HEK293 (cell line): ENCODE data around the gene SLC2A3.
"Not testable (repeated sequence)": the region's sequence is repeated elsewhere in the genome, so short reads cannot be mapped to it uniquely, and the experiment has no call there.

Experiments used
- CTCF ChIA-PET: fragments of 350-600 bp; formaldehyde crosslinking; extraction: SDS; loops from one replicate; lab custom pipeline; 2021; ENCODE audit warnings: antibody characterized with exemption; lab: Yijun Ruan, JAX
- POLR2A ChIA-PET: fragments of 300-600 bp; formaldehyde crosslinking; extraction: SDS; loops from one replicate; lab custom pipeline; 2020; ENCODE audit warnings: antibody characterized with exemption, inconsistent platforms; lab: Yijun Ruan, JAX
- H3K27ac ChIP-seq: fragments of 200-500 bp; sonication (Bioruptor generic); 2 replicates; pipeline ENCODE4 v1.5.1; 2014; ENCODE audit warnings: low read depth, low read length, control low read depth, inconsistent platforms; ENCODE audit errors: extremely low read depth
- H3K36me3 ChIP-seq, 2 experiments: fragments of 200-500 bp in 1 of 2; sonication (Bioruptor generic) in 1 of 2; 1 replicate in 1 of 2; 2 replicates in 1 of 2; pipeline ENCODE4 v1.5.1; 2014 to 2017; ENCODE audit warnings: inconsistent platforms in 2 of 2, low read length in 2 of 2; ENCODE audit not compliant: control insufficient read depth in 2 of 2, insufficient read depth in 1 of 2
- H3K4me1 ChIP-seq: fragments of 200-500 bp; sonication (Bioruptor generic); 2 replicates; pipeline ENCODE4 v1.5.1; 2014; ENCODE audit warnings: mild to moderate bottlenecking, low read length, inconsistent platforms; ENCODE audit not compliant: control insufficient read depth, insufficient read depth
- H3K4me3 ChIP-seq: 2 replicates; pipeline ENCODE4 v1.5.1; 2011; ENCODE audit warnings: low read depth, mild to moderate bottlenecking, control low read depth, low read length, moderate library complexity
- H3K9me3 ChIP-seq: fragments of 200-500 bp; sonication (Bioruptor generic); 2 replicates; pipeline ENCODE4 v1.5.1; 2014; ENCODE audit warnings: low read depth, low read length, inconsistent platforms; ENCODE audit not compliant: control insufficient read depth, insufficient read depth
- KLF1 ChIP-seq: fragments of 450-650 bp; formaldehyde crosslinking; IDR thresholded peaks from 2 replicates; pipeline ENCODE4 v1.5.1; 2016; ENCODE audit warnings: missing biosample characterization, missing genetic modification characterization
- SCRT2 ChIP-seq: fragments of 450-650 bp; formaldehyde crosslinking; IDR thresholded peaks from 2 replicates; pipeline ENCODE4 v1.5.1; 2016; ENCODE audit warnings: missing biosample characterization, missing genetic modification characterization
- TCF7L2 ChIP-seq: IDR thresholded peaks from 2 replicates; pipeline ENCODE4 v1.6.1; 2011; ENCODE audit warnings: low read depth, mild to moderate bottlenecking, inconsistent platforms, low read length, moderate library complexity, borderline replicate concordance
- ZNF221 ChIP-seq: fragments of 450-650 bp; formaldehyde crosslinking; IDR thresholded peaks from 2 replicates; pipeline ENCODE4 v1.5.1; 2017; ENCODE audit warnings: missing biosample characterization, missing genetic modification characterization, borderline replicate concordance
- ZNF335 ChIP-seq: fragments of 450-650 bp; formaldehyde crosslinking; conservative IDR thresholded peaks from 2 replicates; pipeline ENCODE4 v1.5.1; 2016; ENCODE audit warnings: missing biosample characterization, missing genetic modification characterization
- ZNF560 ChIP-seq: fragments of 450-650 bp; formaldehyde crosslinking; IDR thresholded peaks from 2 replicates; pipeline ENCODE4 v1.5.1; 2017; ENCODE audit warnings: missing biosample characterization, missing genetic modification characterization, borderline replicate concordance
- ZNF561 ChIP-seq: fragments of 450-650 bp; IDR thresholded peaks from 2 replicates; pipeline ENCODE4 v1.5.1; 2018; ENCODE audit warnings: missing biosample characterization, missing genetic modification characterization, borderline replicate concordance
- ZNF600 ChIP-seq: fragments of 450-650 bp; formaldehyde crosslinking; IDR thresholded peaks from 2 replicates; pipeline ENCODE4 v1.5.1; 2016; ENCODE audit warnings: missing biosample characterization, missing genetic modification characterization

Gene SLC2A3

DNA sequence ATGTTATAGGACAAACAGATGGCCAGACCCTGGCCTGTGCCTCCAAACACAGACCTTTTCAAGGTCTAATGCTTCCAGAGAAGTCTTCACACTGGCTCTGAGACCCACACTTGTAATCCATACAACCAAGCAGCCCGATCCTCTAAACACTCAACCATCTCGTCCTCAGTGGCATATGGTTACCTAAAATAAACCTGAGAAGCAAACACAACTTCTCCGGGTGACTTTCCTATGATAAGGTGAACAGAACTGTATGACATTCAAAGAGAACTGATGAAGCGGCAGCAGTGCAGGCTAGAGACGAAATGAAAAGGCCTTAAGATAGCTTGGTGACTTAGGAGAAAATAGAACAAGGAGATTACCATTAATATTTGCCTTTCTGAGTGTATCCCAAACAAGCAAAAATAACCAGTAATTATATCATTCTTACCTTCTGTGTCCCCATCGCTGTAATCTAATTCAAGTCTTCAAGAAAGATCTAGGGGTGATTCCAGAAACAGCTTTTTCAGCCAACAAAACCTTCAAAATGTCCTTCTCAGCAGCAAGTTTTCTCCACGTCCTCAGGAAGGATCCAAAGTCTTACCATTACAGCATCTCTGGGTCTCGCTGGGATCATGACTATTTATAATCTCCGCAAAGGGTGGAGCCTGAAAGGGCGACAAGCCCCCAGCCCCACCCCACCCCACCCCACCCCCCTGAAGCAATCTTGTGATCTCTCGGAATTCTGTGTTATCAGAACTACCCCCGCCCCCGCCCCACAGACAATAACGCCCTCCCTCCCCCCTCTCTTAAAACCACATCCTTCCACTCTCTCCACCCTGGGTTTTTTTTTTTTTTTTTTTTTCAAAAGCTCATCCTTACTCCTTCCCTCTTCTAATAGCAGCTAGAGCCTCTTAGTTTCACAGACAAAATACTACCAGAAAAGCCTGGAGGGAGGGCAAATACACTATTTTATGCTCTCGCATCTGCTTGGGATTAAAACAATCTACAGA is at the start of gene SLC2A3:
Gene SLC2A3, minus strand, starts transcription at position 598 of the 992 bp plus-strand sequence. Its CDS starts 153 bp downstream, at position 445.
- Histone ChIP-seq H3K4me1 (peaks cover 2% of the 10 kb centered on the region; the same call in 1 of the 2 replicates), H3K27ac (peak within 1 kb of the TSS; percentile 53)
- CTCF ChIA-PET, result interaction anchor here (0.6 to 6.8 kb wide), 10 partner anchors 9 to 749 kb away, joined by 3 to 70 read pairs (median 4); no protein-coding TSS in a partner anchor

DNA sequence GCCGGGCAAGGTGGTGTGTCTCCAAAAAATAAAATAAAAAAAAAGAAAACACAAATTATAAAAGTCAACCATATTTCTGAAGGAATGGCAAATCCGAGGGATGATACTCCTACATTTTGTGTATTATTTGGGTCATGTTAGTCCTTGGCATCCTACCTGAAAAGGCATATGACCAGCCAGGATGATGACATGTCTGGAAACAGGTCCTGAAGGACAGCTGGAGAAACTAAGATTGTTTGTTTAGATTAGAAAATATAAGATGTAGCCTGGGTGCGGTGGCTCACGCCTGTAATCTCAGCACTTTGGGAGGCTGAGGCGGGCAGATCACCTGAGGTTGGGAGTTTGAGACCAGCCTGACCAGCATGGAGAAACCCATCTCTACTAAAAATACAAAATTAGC is 48.9 kb upstream of the SLC2A3 start:
- POLR2A ChIA-PET, result no interaction called here
- H3K36me3 ChIP-seq, result no peaks in the 10 kb centered on the region
- H3K27ac ChIP-seq, result no peak overlapping the region
- H3K4me1 ChIP-seq, result 0 out of 2 replicates have a peak, but pooled peaks cover 2% of the 10 kb centered on the region
- H3K4me3 ChIP-seq, result no peak overlapping the region
- H3K9me3 ChIP-seq, result no peaks in the 10 kb centered on the region
- CTCF ChIA-PET, result interaction anchor here (0.7 to 1.3 kb wide), 3 partner anchors 10 to 117 kb away, joined by 3 to 4 read pairs (median 3); no protein-coding TSS in a partner anchor
- TF ChIP-seq ZNF560 (tag by site-specific recombination), result no peak

More for the DNA sequence above, at the start of gene SLC2A3:
- no peaks in the 10 kb centered on the region for H3K9me3 ChIP-seq
- H3K4me3 ChIP-seq, result peak within 1 kb of the TSS; percentile 55
- POLR2A ChIA-PET, result interaction anchor here (0.5 to 2.0 kb wide), 37 partner anchors 11 to 1338 kb away, joined by 3 to 108 read pairs (median 4); no protein-coding TSS in a partner anchor
- TF ChIP-seq SCRT2 (tag by site-specific recombination), result no peak
- TF ChIP-seq ZNF561 (tag by site-specific recombination), result no peak
- TF ChIP-seq ZNF600 (tag by site-specific recombination), result no peak
- peak; percentile 46; the same call in 1 of the 2 replicates for TF ChIP-seq KLF1 (tag by site-specific recombination)
- TF ChIP-seq ZNF221 (tag by site-specific recombination), result no peak
- TF ChIP-seq ZNF335 (tag by site-specific recombination), result peak; percentile 30; the same call in 1 of the 2 replicates
- TF ChIP-seq, all 188 proteins: peak for 2
- peaks cover 13 to 31% of the 10 kb centered on the region in 2 experiments; a peak in 2 of 3 replicates for H3K36me3 ChIP-seq

DNA sequence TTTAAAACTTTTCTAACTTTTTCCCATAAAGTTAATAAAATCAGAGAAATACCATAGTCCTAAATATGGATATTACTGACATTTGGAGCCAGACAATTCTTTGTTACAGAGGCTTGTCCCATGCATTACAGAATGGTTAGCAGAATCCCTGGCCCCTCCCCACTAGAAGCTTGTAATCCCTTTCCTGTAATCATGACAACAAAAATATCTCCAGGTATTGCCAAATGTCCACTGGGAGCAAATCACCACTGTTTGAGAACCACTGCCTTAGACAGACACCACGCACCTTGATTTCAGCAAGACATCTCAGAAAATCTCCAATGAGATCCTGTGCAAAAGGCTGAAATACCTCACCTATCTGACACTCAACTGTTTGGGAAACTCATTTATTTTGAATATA is 47.5 kb upstream of the SLC2A3 start:
- H3K9me3 ChIP-seq, H3K4me1 ChIP-seq, H3K27ac ChIP-seq, H3K36me3 ChIP-seq, CTCF ChIA-PET, H3K4me3 ChIP-seq: not testable (repeated sequence)
- POLR2A ChIA-PET, result interaction anchor here (1.2 to 1.8 kb wide), 2 partner anchors 36 to 47 kb away, joined by 5 to 7 read pairs; partner anchors contain the start of gene SLC2A3

DNA sequence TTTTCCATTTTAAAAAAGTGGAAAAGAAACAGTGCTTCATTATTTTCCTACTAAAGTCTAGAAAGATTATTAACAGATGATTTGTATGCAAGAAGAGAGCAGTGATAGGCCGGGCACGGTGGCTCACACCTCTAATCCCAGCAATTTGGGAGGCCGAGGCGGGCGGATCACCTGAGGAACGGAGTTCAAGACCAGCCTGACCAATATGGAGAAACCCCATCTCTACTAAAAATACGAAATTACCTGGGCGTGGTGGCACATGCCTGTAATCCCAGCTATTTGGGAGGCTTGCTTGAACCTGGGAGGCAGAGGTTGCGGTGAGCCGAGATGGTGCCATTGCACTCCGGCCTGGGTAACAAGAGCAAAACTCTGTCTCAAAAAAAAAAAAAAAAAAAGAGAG is 47.0 kb upstream of the SLC2A3 start:
- H3K9me3 ChIP-seq, H3K36me3 ChIP-seq, H3K27ac ChIP-seq, H3K4me1 ChIP-seq, CTCF ChIA-PET, H3K4me3 ChIP-seq: not testable (repeated sequence)
- POLR2A ChIA-PET, result interaction anchor here (1.2 to 1.8 kb wide), 2 partner anchors 36 to 47 kb away, joined by 5 to 7 read pairs; partner anchors contain the start of gene SLC2A3

DNA sequence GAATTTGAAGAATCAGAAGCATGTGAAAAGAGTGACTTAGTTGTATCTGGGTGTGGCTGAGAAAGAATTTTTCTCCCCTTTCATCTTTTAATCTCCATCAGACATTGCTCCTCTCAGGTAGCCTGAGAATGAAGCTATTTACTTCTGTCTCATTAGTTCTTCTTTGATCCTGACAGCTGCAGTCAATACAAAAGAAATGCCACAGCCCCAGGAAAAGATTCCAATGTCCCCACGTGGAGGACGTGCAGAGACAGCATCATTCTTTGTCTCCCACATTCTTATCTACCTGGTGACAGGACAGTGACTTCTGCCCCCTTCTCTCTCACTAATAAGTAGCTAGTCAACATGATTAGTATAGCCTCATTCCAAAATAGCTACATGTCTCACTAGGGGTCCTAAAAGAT is 46.3 kb upstream of the SLC2A3 start:
- H3K36me3 ChIP-seq, result not testable (repeated sequence)
- TF ChIP-seq TCF7L2, result 0 out of 2 replicates have a peak, but pooled peaks have one; percentile 18
- TF ChIP-seq, all 188 proteins: peak for 1; not testable (repeated sequence) for 187
- H3K4me3 ChIP-seq, H3K4me1 ChIP-seq, H3K27ac ChIP-seq, H3K9me3 ChIP-seq, CTCF ChIA-PET: not testable (repeated sequence)
- POLR2A ChIA-PET, result interaction anchor here (0.5 to 1.8 kb wide), 3 partner anchors 22 to 46 kb away, joined by 3 to 7 read pairs (median 5); partner anchors contain the start of gene SLC2A3
